GM19438 (cell line): ENCODE measurements around the gene CASK.
A peak's percentile ranks its signal among the peaks of the same experiment; 100 is the strongest.
"Not testable (repeated sequence)": the region's sequence is repeated elsewhere in the genome, so short reads cannot be mapped to it uniquely, and the experiment has no call there.

Experiments
- ATAC-seq: cut with Tn5 transposase; IDR thresholded peaks from one replicate; pipeline ENCODE4 v1.9.1; 2021; ENCODE audit warnings: low read depth; ENCODE audit not compliant: unreplicated experiment

The CASK gene

GRCh38 chrX:41529221-41529620, 394.1 kb downstream of the CASK start:
- ATAC-seq: no peak

- ATAC-seq: no peak
Measured at GRCh38 chrX:41528784-41529183, 394.6 kb downstream of the CASK start.

GRCh38 chrX:41526925-41527324, 396.4 kb downstream of the CASK start:
- ATAC-seq: no peak

GRCh38 chrX:41526271-41526670, 397.1 kb downstream of the CASK start:
- no peak for ATAC-seq

- no peak for ATAC-seq
Measured at GRCh38 chrX:41522671-41523070, 400.7 kb downstream of the CASK start.

GRCh38 chrX:41522081-41522480, 401.3 kb downstream of the CASK start:
- ATAC-seq: no peak

GRCh38 chrX:41519468-41519867, 403.9 kb downstream of the CASK start:
- ATAC-seq: no peak

- ATAC-seq: no peak
Measured at GRCh38 chrX:41518841-41519220, 404.5 kb downstream of the CASK start.

GRCh38 chrX:41518127-41518840, 405.1 kb downstream of the CASK start:
- no peak for ATAC-seq

GRCh38 chrX:41516999-41517765, 406.2 kb downstream of the CASK start:
- ATAC-seq: no peak

GRCh38 chrX:41516456-41516855, 406.9 kb downstream of the CASK start:
- no peak for ATAC-seq

GRCh38 chrX:41515376-41515775, 408.0 kb downstream of the CASK start:
- ATAC-seq: no peak

GRCh38 chrX:41514179-41514578, 409.2 kb downstream of the CASK start:
- no peak for ATAC-seq

- not testable (repeated sequence) for ATAC-seq
Measured at GRCh38 chrX:41512853-41513252, 410.5 kb downstream of the CASK start.

- peak; percentile 99 for ATAC-seq
Measured at GRCh38 chrX:41512394-41512793, 411.0 kb downstream of the CASK start.

- ATAC-seq: no peak
Measured at GRCh38 chrX:41507919-41508318, 415.4 kb downstream of the CASK start.

- no peak for ATAC-seq
Measured at GRCh38 chrX:41502004-41502403, 421.4 kb downstream of the CASK start.

GRCh38 chrX:41499984-41500383, 423.4 kb downstream of the CASK start:
- ATAC-seq: no peak

GRCh38 chrX:41499195-41499594, 424.2 kb downstream of the CASK start:
- no peak for ATAC-seq

- ATAC-seq: no peak
Measured at GRCh38 chrX:41491267-41492004, 431.9 kb downstream of the CASK start.

GRCh38 chrX:41490446-41490845, 432.9 kb downstream of the CASK start:
- ATAC-seq: no peak
